Panc1 (cell line): ENCODE measurements around the gene LUZP4.

Experiments used
- POLR2AphosphoS5 ChIP-seq: IDR thresholded peaks from 2 replicates; pipeline ENCODE4 v1.6.1; 2012; ENCODE audit warnings: mild to moderate bottlenecking, low read depth, low read length, moderate library complexity
- TF ChIP-seq, protein P1 (sequence below): fragments of 450-650 bp; IDR thresholded peaks from 2 replicates; pipeline ENCODE4 v1.5.1; 2017; ENCODE audit warnings: mild to moderate bottlenecking
- TF ChIP-seq, protein P2 (sequence below), 2 experiments: IDR thresholded peaks; 2 replicates each; pipeline ENCODE4 v1.6.1; 2011 to 2012; ENCODE audit warnings: low read depth in 2 of 2, control low read depth in 1 of 2, low read length in 1 of 2, mild to moderate bottlenecking in 1 of 2, moderate library complexity in 1 of 2; ENCODE audit not compliant: insufficient read depth in 1 of 2

DNA sequence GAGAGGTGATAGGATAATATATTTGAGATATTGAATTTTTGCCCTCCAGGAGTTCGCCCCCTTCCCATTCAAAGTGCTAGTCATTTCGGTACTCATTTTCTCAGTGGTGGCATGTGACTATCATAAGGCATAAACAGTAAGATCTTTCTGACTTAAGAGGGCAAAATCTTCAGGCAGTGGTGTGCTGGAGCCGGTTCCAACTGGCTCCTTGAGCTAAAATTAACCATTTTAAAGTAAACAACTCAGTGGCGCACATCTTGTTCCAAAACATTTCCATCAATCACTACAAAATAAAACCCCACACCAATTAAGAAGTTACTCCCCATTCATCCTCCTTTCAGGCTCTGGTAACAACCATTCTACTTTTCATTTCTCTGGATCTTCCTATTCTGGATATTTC, 43.3 kb downstream of the LUZP4 start:
- TF ChIP-seq, protein P1, sequence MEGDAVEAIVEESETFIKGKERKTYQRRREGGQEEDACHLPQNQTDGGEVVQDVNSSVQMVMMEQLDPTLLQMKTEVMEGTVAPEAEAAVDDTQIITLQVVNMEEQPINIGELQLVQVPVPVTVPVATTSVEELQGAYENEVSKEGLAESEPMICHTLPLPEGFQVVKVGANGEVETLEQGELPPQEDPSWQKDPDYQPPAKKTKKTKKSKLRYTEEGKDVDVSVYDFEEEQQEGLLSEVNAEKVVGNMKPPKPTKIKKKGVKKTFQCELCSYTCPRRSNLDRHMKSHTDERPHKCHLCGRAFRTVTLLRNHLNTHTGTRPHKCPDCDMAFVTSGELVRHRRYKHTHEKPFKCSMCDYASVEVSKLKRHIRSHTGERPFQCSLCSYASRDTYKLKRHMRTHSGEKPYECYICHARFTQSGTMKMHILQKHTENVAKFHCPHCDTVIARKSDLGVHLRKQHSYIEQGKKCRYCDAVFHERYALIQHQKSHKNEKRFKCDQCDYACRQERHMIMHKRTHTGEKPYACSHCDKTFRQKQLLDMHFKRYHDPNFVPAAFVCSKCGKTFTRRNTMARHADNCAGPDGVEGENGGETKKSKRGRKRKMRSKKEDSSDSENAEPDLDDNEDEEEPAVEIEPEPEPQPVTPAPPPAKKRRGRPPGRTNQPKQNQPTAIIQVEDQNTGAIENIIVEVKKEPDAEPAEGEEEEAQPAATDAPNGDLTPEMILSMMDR: no peak
- TF ChIP-seq POLR2AphosphoS5: no peak
- TF ChIP-seq, protein P2, sequence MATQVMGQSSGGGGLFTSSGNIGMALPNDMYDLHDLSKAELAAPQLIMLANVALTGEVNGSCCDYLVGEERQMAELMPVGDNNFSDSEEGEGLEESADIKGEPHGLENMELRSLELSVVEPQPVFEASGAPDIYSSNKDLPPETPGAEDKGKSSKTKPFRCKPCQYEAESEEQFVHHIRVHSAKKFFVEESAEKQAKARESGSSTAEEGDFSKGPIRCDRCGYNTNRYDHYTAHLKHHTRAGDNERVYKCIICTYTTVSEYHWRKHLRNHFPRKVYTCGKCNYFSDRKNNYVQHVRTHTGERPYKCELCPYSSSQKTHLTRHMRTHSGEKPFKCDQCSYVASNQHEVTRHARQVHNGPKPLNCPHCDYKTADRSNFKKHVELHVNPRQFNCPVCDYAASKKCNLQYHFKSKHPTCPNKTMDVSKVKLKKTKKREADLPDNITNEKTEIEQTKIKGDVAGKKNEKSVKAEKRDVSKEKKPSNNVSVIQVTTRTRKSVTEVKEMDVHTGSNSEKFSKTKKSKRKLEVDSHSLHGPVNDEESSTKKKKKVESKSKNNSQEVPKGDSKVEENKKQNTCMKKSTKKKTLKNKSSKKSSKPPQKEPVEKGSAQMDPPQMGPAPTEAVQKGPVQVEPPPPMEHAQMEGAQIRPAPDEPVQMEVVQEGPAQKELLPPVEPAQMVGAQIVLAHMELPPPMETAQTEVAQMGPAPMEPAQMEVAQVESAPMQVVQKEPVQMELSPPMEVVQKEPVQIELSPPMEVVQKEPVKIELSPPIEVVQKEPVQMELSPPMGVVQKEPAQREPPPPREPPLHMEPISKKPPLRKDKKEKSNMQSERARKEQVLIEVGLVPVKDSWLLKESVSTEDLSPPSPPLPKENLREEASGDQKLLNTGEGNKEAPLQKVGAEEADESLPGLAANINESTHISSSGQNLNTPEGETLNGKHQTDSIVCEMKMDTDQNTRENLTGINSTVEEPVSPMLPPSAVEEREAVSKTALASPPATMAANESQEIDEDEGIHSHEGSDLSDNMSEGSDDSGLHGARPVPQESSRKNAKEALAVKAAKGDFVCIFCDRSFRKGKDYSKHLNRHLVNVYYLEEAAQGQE (IDR thresholded peaks at IDR 0.05; ENCODE audit: insufficient read depth in 1 of 2, low read depth in 2 of 2, low read length in 1 of 2): no peak
